ENCODE data around the gene SORCS1.
"Not testable (repeated sequence)": the region's sequence is repeated elsewhere in the genome, so short reads cannot be mapped to it uniquely, and the experiment has no call there.

Gene SORCS1

GRCh38 chr10:106947643-106948042, 216.9 kb downstream of the SORCS1 start:
- DNase-seq (ENCODE audit: low spot score) = no peak

DNA sequence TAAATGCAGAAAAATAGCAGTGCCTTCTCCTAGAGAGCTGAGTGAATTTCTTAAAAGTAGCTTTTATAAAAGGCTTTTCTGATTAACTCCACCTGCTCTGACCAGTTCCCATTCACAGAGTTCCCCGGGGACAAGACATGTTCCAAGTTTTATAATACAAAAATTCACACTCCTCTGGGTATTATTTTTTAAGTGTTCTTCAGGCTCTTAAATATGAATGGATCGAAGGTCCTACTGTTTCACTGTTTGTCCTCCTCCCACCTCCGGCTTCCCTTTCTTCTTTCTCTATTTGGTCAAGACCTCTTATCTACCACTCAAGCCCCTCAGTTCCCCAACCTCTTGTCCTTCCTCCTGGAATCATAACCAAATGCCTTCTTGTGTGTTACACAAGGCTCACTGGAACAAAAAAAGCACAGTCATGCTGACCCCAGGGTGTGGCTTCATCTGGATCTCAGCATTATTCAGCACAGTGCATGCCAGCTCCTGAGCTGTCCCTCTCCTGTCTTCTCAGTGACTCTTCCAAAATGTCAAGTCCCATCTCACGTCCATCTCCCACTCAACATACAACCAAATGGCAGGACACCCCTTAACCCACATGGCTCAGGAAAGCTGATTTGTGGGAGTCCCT, 222.4 kb downstream of the SORCS1 start:
- no peak for DNase-seq (ENCODE audit: low spot score)

GRCh38 chr10:106941297-106942034, 223.0 kb downstream of the SORCS1 start:
- no peak for DNase-seq (ENCODE audit: low spot score)

DNA sequence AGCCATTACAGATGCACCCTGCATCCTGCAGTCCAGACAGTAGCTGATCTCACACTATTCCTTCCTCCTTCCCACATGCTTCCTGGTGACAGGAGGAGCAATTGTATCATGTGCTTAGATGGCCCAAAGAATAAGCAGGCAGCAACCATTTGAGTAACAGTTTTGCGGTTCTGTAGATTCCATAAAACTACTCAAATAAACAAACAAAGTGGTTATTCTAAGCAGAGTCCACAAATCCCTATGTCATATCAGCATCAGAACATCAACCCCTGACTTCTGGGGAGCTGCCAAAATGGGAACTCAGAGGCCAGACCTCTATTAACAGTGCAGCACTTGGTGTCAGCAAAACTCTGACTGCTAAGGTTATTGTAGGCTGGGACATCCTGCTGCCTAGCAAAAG, 226.0 kb downstream of the SORCS1 start:
- no peak for DNase-seq (ENCODE audit: low spot score)

DNA sequence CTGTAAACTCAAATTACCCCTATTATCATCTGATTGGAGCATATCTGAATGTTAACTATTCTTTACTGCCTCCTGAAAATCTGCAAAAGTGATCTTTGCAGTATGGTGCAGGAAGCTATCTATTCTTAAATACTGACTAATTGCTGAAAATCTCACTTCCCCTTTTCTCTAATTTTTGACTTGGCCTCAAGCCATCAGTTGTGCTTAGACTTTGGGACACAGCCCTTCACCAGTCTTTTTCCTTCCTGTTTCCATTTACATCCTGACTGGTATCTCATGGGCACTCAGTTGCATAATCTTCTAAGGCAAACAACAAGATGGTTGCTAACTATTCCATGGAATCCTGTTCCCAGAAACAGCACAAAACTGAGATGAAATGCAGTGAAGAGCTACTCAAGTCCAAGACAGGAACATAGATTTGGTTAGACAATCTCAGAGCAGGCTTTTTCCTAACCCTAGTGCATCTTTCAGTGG, 228.5 kb downstream of the SORCS1 start:
- no peak for DNase-seq (ENCODE audit: low spot score)

DNA sequence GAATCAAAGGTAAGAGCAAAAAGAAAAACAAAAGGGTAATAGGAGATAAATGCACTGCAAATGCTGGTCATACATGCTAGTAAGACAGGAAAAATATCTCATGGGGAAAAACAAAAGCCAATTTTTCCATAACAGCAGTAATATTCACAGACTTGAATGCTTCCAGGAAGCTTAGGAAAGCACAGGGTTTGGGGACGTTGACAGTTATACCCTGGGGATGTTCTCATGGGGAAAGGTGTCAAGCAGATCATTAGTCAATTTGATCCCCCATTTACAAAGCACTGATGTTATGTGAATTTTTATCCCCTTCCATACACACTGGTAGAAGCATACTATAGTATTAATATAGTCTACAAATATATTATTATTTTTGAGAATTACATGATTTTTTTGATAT, 232.7 kb downstream of the SORCS1 start:
- no peak for DNase-seq (ENCODE audit: low spot score)

GRCh38 chr10:106931159-106931852, 233.2 kb downstream of the SORCS1 start:
- DNase-seq (ENCODE audit: low spot score) = no peak

DNA sequence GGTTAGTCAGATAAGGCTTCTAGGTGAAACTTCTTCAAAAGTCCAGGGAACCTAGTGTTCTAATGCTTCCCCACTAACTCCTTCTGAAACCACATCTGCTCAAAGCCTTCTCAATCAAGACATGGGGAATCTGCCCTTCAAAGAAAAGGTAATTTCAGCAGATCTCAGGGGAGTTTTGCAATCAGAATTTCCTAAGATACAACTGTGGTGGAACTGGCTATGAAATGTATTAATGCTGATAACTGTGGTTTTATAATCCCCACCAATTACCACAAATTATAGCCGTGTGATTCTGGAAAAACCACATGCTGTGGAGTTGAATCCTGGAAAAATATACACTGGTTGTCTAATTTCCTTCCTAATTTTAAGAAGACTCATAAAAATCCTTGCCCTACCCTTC, 233.8 kb downstream of the SORCS1 start:
- DNase-seq (ENCODE audit: low spot score) = no peak

DNA sequence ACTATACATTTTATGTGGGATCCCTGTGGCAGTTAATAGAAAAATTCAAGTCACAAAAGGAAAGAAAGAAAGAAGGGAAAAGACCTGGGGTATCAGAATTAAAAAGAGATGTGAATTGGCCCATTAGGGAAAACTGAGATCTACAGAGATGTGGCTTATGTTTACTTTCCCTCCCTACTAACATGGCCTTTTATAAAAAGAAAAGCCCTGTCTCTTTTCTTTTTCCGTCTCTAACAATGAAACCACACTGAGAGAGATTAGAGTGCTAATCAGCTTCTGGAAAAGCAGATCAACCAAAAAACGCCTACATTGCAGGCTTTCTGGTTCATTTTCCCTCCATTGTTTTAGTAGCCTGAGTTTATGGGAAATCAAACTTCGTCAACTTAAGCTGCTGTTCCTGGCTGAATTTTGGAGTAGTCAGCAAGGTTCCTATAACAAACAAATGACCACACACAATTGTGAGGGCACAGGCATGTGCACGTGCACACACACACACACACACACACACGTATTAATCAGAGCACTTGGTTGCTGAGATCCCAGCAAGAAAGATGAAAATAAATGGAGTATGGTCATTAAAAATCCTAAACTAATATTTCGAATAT, 235.1 kb downstream of the SORCS1 start:
- DNase-seq (ENCODE audit: low spot score) = no peak

DNA sequence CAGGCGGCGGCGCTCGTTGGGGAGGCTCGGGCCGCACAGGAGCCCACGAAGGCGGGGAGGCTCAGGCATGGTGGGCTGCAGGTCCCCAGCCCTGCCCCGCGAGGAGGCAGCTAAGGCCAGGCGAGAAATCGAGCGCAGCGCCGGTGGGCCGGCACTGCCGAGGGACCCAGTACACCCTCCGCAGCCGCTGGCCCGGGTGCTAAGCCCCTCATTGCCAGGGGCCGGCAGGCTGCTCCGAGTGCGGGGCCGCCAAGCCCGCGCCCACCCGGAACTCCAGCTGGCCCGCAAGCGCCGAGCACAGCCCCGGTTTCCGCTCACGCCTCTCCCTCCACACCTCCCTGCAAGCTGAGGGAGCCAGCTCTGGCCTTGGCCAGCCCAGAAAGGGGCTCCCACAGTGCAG, 236.4 kb downstream of the SORCS1 start:
- not testable (repeated sequence) for DNase-seq (ENCODE audit: low spot score)

- DNase-seq (ENCODE audit: low spot score) = no peak
Observed at GRCh38 chr10:106925191-106925590, 239.3 kb downstream of the SORCS1 start.

DNA sequence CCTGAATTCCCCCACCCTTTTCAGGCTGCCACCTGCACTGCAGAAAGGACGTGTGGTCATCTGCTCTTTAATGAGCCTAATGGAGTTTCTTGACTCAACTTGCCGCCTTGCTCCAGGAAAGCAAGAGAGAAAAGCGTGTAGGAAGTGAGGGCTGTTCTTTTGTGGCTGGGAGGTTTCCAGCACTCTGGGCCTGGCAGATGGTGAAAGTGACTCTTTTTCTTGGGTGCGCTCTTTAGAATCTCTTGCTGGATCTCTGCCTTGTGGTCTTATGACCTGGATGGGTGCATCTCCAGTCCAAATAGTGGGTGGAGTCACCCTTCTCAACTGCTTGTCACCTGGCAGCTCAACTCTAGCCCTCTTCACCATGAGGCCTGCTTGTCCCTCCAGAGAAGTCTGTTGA, 244.0 kb downstream of the SORCS1 start:
- DNase-seq (ENCODE audit: low spot score) = no peak

- no peak for DNase-seq (ENCODE audit: low spot score)
Observed at GRCh38 chr10:106919871-106920282, 244.6 kb downstream of the SORCS1 start.

DNA sequence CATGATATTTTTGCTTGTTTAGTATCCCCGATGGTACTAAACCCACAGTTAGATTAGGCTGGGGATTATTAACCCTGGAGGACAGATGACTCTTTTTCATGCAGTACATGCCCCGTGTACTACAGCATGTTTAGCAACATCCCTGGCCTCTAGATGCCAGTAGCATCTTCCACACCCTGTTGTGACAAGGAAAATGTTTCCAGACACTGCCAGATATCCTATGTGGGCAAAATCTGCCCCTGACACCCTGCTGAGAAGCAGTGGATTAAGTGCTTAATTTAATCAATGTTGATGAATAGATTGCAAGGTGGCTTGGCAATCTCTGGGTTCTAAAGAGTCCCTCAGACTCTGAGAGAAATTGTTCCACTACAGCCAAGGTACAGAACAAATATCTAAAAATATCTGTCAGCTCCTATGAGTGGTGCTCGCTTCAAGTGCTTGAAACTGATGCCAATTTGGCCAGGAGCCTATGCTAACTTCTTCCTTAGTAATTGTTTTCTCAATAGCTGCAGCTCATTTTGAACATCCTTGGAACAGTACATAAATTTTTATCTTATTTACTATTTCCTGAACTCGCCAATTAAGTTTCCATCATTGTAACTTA, 247.0 kb downstream of the SORCS1 start:
- DNase-seq (ENCODE audit: low spot score) = peak; percentile 9

DNA sequence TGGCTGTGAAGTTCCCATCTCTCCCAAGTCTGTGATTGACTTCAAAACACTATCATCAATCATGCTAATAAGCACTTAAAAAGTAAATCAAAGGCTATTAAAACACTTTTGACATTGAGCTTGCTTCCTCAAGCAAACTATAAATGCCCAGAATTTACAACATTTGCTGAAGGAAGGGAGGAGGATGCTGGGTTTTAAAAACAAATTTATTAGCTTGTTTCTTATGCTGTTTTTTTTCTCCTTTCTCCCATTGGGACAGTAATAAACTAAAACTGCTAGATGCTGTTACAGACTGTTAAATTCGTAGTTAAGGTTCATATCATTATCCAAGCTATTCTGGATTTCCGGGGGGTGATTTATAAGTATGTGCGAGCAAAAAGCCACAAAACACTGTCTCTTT, 250.5 kb downstream of the SORCS1 start:
- DNase-seq (ENCODE audit: low spot score) = no peak

DNA sequence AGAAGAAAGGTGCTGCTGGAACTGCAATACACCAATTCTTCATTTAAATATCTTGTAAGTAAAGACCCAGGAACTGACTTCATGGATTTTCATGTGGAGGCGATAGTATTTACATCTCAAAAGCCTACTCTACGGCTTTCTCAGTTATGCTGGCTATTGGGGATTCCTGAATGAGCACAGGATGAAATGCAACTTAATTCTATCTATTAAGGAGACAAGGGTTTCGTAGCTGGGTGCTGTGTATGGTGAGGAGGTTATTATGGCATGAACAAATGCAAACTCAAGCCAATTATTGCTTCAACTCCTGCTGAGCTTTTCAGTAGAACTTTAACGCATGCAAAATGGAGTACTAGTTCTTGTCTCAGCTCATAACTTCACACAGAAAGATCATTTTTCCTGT, 251.2 kb downstream of the SORCS1 start:
- DNase-seq (ENCODE audit: low spot score) = no peak

DNA sequence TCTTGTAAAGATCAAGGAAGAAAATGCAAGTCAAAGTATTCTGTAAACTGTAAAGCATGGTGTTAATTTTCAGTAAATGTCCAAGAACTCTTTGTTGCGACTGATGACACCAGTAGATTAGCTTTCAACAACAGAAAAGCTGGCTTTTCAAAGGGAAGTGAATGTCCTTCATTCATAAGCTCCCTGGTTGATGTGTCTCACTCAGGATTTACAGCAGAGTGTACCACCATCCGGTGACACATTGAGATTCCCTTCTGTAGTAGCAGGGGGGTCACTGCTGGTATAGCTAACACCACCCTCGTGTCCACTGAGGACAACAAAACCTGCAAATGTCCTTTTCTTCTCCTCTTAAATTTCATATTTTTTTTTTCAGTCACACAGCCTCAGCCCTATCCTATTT, 253.4 kb downstream of the SORCS1 start:
- no peak for DNase-seq (ENCODE audit: low spot score)

- DNase-seq (ENCODE audit: low spot score) = no peak
Observed at GRCh38 chr10:106910666-106911065, 253.8 kb downstream of the SORCS1 start.

GRCh38 chr10:106908225-106908624, 256.3 kb downstream of the SORCS1 start:
- no peak for DNase-seq (ENCODE audit: low spot score)

DNA sequence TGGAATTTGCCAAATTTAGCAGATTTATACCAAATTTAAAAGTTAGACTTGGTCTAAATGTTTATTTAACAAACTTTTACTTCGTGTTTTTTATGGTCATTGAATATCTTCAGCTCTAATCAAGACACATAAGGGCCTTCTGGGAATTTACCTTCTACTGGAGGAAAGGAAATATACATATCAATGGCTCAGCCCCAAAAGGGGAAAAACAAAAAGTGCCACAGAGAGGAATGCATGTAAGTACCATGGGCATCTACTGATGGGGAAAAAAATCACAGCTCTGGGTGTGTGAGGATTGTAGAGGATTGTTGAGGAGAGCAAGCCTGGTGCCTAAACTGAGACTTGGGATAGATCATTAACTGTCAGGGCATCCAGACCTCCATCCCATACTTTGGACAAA, 260.3 kb downstream of the SORCS1 start:
- DNase-seq (ENCODE audit: low spot score) = no peak

GRCh38 chr10:106903180-106903579, 261.3 kb downstream of the SORCS1 start:
- no peak for DNase-seq (ENCODE audit: low spot score)

- no peak for DNase-seq (ENCODE audit: low spot score)
Observed at GRCh38 chr10:106900016-106900652, 264.4 kb downstream of the SORCS1 start.
